Measurements from ENCODE around the gene UQCC3. TPM values are rescaled to one million over a fixed set of nuclear protein-coding genes. Genes with fewer than 3 reads are reported as not detected.
A peak's percentile ranks its signal among the peaks of the same experiment; 100 is the strongest.

The UQCC3 gene
- total RNA-seq, 6 experiments from 2014 or later: 4.0 to 6.3 (median 5.3) TPM

- intact Hi-C loops (cut with DNase I): no loop called here
- Histone ChIP-seq H3K4me1 (peaks cover 0 to 19% (median 8%) of the 10 kb centered on the region in 4 donors), H3K9me3 (no peaks in the 10 kb centered on the region), H3K27me3 (no peaks in the 10 kb centered on the region), H3K4me3 (no peak overlapping the region), H3K36me3 (peaks cover 0 to 10% (median 0%) of the 10 kb centered on the region in 4 donors), H3K27ac (no peak overlapping the region)
- DNase-seq: peak in 1 of 3 donors; percentile 61
- TF ChIP-seq, protein P1, sequence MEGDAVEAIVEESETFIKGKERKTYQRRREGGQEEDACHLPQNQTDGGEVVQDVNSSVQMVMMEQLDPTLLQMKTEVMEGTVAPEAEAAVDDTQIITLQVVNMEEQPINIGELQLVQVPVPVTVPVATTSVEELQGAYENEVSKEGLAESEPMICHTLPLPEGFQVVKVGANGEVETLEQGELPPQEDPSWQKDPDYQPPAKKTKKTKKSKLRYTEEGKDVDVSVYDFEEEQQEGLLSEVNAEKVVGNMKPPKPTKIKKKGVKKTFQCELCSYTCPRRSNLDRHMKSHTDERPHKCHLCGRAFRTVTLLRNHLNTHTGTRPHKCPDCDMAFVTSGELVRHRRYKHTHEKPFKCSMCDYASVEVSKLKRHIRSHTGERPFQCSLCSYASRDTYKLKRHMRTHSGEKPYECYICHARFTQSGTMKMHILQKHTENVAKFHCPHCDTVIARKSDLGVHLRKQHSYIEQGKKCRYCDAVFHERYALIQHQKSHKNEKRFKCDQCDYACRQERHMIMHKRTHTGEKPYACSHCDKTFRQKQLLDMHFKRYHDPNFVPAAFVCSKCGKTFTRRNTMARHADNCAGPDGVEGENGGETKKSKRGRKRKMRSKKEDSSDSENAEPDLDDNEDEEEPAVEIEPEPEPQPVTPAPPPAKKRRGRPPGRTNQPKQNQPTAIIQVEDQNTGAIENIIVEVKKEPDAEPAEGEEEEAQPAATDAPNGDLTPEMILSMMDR (IDR thresholded peaks at IDR 0.05): peak; percentile 41 to 58 (median 54)
- no peak for TF ChIP-seq POLR2A (IDR thresholded peaks at IDR 0.05)
- 41% methylated on average over 4 of the region's 4 CpGs for WGBS (ENCODE audit: insufficient coverage, low coverage, low lambda C conversion rate, missing lambda C conversion rate)
- peak; percentile 77 to 94 (median 86) for ATAC-seq
Observed at GRCh38 chr11:62680825-62681240, 9.4 kb downstream of the UQCC3 start.

DNA sequence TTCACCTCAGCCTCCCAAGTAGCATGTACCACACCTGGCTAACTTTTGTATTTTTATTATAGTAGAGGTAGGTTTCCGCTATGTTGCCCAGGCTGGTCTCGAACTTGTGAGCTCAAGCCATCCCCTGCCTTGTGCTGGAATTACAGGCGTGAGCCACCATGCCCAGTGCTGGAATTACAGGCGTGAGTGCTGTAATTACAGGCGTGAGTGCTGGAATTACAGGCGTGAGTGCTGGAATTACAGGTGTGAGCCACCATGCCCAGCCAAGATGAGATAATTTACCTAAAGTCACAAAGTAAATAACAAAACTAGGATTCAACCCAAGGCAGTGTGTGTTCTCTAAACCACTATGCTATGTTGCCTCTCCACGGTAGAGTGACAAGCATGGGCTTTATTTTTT lies 11.0 kb downstream of the UQCC3 start:
- intact Hi-C loops (cut with DNase I): no loop called here

GRCh38 chr11:62687508-62688396 lies 16.3 kb downstream of the UQCC3 start:
- H3K9me3 ChIP-seq: no peaks in the 10 kb centered on the region
- WGBS (ENCODE audit: insufficient coverage, low coverage, low lambda C conversion rate, missing lambda C conversion rate): 79% methylated on average over 13 of the region's 74 CpGs
- H3K4me1 ChIP-seq: peaks cover 0 to 6% (median 0%) of the 10 kb centered on the region in 4 donors
- intact Hi-C loops (cut with DNase I): no loop called here
- DNase-seq (no peak), ATAC-seq (peak; percentile 20 to 71 (median 33))
- TF ChIP-seq, protein P1 (IDR thresholded peaks at IDR 0.05): no peak
- TF ChIP-seq POLR2A (IDR thresholded peaks at IDR 0.05): no peak
- no peak overlapping the region for H3K27ac ChIP-seq
- H3K36me3 ChIP-seq: peaks cover 0 to 21% (median 4%) of the 10 kb centered on the region in 4 donors
- no peaks in the 10 kb centered on the region for H3K27me3 ChIP-seq
- peak overlapping the region in 1 of 3 donors; percentile 26 for H3K4me3 ChIP-seq

More for the DNA sequence above, 11.0 kb downstream of the UQCC3 start:
- Histone ChIP-seq H3K9me3 (no peaks in the 10 kb centered on the region), H3K27me3 (no peaks in the 10 kb centered on the region), H3K27ac (no peak overlapping the region), H3K4me3 (no peak overlapping the region), H3K36me3 (peaks cover 0 to 1% (median 0%) of the 10 kb centered on the region in 4 donors), H3K4me1 (peaks cover 0 to 10% (median 5%) of the 10 kb centered on the region in 4 donors)
- WGBS (ENCODE audit: insufficient coverage, low coverage, low lambda C conversion rate, missing lambda C conversion rate): 56% methylated on average over 7 of the region's 7 CpGs
- DNase-seq (no peak), ATAC-seq (no peak)
- TF ChIP-seq, protein P1 (IDR thresholded peaks at IDR 0.05): no peak
- no peak for TF ChIP-seq POLR2A (IDR thresholded peaks at IDR 0.05)

- DNase-seq (no peak), ATAC-seq (peak in 1 of 4 donors; percentile 45)
- no peak overlapping the region for H3K27ac ChIP-seq
- WGBS (ENCODE audit: insufficient coverage, low coverage, low lambda C conversion rate, missing lambda C conversion rate): 31% methylated on average over 1 of the region's 1 CpG
- no peaks in the 10 kb centered on the region for H3K27me3 ChIP-seq
- H3K36me3 ChIP-seq: peaks cover 0 to 29% (median 5%) of the 10 kb centered on the region in 4 donors
- no peaks in the 10 kb centered on the region for H3K9me3 ChIP-seq
- peaks cover 0 to 6% (median 0%) of the 10 kb centered on the region in 4 donors for H3K4me1 ChIP-seq
- no peak overlapping the region for H3K4me3 ChIP-seq
- intact Hi-C loops (cut with DNase I): no loop called here
- TF ChIP-seq POLR2A (IDR thresholded peaks at IDR 0.05): no peak
- TF ChIP-seq, protein P1 (IDR thresholded peaks at IDR 0.05): no peak
Observed at GRCh38 chr11:62688491-62688890, 17.0 kb downstream of the UQCC3 start.
